Mesenchymal stem cell (in vitro differentiated cells and primary cell): ENCODE results near the gene TPMT.

Source experiments
- DNase-seq: peaks from one replicate; pipeline ENCODE4 v3.0.0-alpha.2; 2013
- H2AFZ ChIP-seq: one replicate; pipeline ENCODE4 v1.6.1; 2013; ENCODE audit warnings: low read depth, mild to moderate bottlenecking, control low read depth, inconsistent platforms, low read length, moderate library complexity
- H2AK5ac ChIP-seq: 2 replicates; pipeline ENCODE4 v1.6.1; 2013; ENCODE audit warnings: low read length, moderate library complexity, mild to moderate bottlenecking, inconsistent platforms; ENCODE audit not compliant: severe bottlenecking
- H2BK120ac ChIP-seq: one replicate; pipeline ENCODE4 v1.6.1; 2013; ENCODE audit warnings: low read depth, mild to moderate bottlenecking, inconsistent platforms, low read length, moderate library complexity
- H2BK12ac ChIP-seq, 2 experiments: one replicate each; pipeline ENCODE4 v1.6.1; 2013; ENCODE audit warnings: inconsistent platforms in 2 of 2, low read length in 2 of 2, mild to moderate bottlenecking in 2 of 2, moderate library complexity in 2 of 2, control low read depth in 1 of 2
- H2BK15ac ChIP-seq: one replicate; pipeline ENCODE4 v1.6.1; 2013; ENCODE audit warnings: mild to moderate bottlenecking, low read depth, inconsistent platforms; ENCODE audit not compliant: poor library complexity, severe bottlenecking
- H2BK5ac ChIP-seq: 2 replicates; pipeline ENCODE4 v1.6.1; 2013; ENCODE audit warnings: low read depth, mild to moderate bottlenecking, low read length, control low read depth, inconsistent platforms; ENCODE audit not compliant: poor library complexity, severe bottlenecking
- H3K14ac ChIP-seq, 2 experiments: one replicate each; pipeline ENCODE4 v1.6.1; 2013; ENCODE audit warnings: inconsistent platforms in 2 of 2, low read length in 2 of 2, control low read depth in 1 of 2, mild to moderate bottlenecking in 1 of 2, moderate library complexity in 1 of 2
- H3K18ac ChIP-seq, 2 experiments: one replicate each; pipeline ENCODE4 v1.6.1; 2013; ENCODE audit warnings: inconsistent platforms in 2 of 2, low read length in 2 of 2, control low read depth in 1 of 2, low read depth in 1 of 2, mild to moderate bottlenecking in 1 of 2
- H3K23ac ChIP-seq, 2 experiments: one replicate each; pipeline ENCODE4 v1.6.1; 2013; ENCODE audit warnings: inconsistent platforms in 2 of 2, low read length in 2 of 2, mild to moderate bottlenecking in 2 of 2, moderate library complexity in 2 of 2, control low read depth in 1 of 2
- H3K27ac ChIP-seq: 2 replicates; pipeline ENCODE4 v1.5.1; 2013; ENCODE audit warnings: mild to moderate bottlenecking, moderate library complexity, low read length, control low read depth, inconsistent platforms; ENCODE audit not compliant: poor library complexity, severe bottlenecking
- H3K27me3 ChIP-seq, 2 experiments: 2 replicates each; pipeline versions ENCODE4 v1.6.1 to v1.7.0; 2013; ENCODE audit warnings: low read length in 2 of 2, mild to moderate bottlenecking in 2 of 2, moderate library complexity in 2 of 2, control low read depth in 1 of 2, inconsistent platforms in 1 of 2; ENCODE audit not compliant: control insufficient read depth in 1 of 2, insufficient read depth in 1 of 2
- H3K36me3 ChIP-seq, 2 experiments: 2 replicates each; pipeline versions ENCODE4 v1.6.1 to v1.7.0; 2013; ENCODE audit warnings: low read length in 2 of 2, control low read depth in 1 of 2, inconsistent platforms in 1 of 2, low read depth in 1 of 2, mild to moderate bottlenecking in 1 of 2; ENCODE audit not compliant: insufficient read depth in 2 of 2, control insufficient read depth in 1 of 2
- H3K4ac ChIP-seq, 2 experiments: one replicate each; pipeline ENCODE4 v1.6.1; 2013; ENCODE audit warnings: inconsistent platforms in 2 of 2, low read length in 2 of 2, mild to moderate bottlenecking in 2 of 2, moderate library complexity in 2 of 2, control low read depth in 1 of 2, low read depth in 1 of 2
- H3K4me1 ChIP-seq: 2 replicates; pipeline ENCODE4 v1.6.1; 2013; ENCODE audit warnings: low read depth, low read length, control low read depth; ENCODE audit not compliant: control insufficient read depth, insufficient read depth
- H3K4me2 ChIP-seq: 2 replicates; pipeline ENCODE4 v1.6.1; 2013; ENCODE audit warnings: low read length, mild to moderate bottlenecking, inconsistent platforms; ENCODE audit not compliant: poor library complexity, severe bottlenecking
- H3K4me3 ChIP-seq, 2 experiments: 2 replicates each; pipeline versions ENCODE4 v1.5.1 to v1.7.0; 2013; ENCODE audit warnings: low read length in 2 of 2, mild to moderate bottlenecking in 2 of 2, control low read depth in 1 of 2, low read depth in 1 of 2; ENCODE audit not compliant: insufficient read depth in 1 of 2
- H3K79me1 ChIP-seq: replicated peaks from 2 replicates; pipeline ENCODE4 v1.6.1; 2013; ENCODE audit warnings: mild to moderate bottlenecking, control low read depth, low read length, inconsistent platforms; ENCODE audit not compliant: poor library complexity, severe bottlenecking
- H3K9ac ChIP-seq: 2 replicates; pipeline ENCODE4 v1.7.0; 2013; ENCODE audit warnings: mild to moderate bottlenecking, low read length, moderate library complexity
- H3K9me3 ChIP-seq: 2 replicates; pipeline ENCODE4 v1.7.0; 2013; ENCODE audit warnings: mild to moderate bottlenecking, low read length; ENCODE audit not compliant: control insufficient read depth
- H4K8ac ChIP-seq: one replicate; pipeline ENCODE4 v1.6.1; 2013; ENCODE audit warnings: inconsistent platforms, mild to moderate bottlenecking, low read length, moderate library complexity
- H4K91ac ChIP-seq: one replicate; pipeline ENCODE4 v1.6.1; 2013; ENCODE audit warnings: mild to moderate bottlenecking, low read length, inconsistent platforms
- WGBS: methylation state at CpG from one replicate; pipeline ENCODE4 v1.1.7; 2013; ENCODE audit warnings: mixed read lengths; 5-methylcytosine and 5-hydroxymethylcytosine counted together

Gene TPMT

GRCh38 chr6:18147160-18147559 is 7.7 kb downstream of the TPMT start:
- no peak overlapping the region for H3K4me2 ChIP-seq
- H3K27me3 ChIP-seq, result no peaks in the 10 kb centered on the region
- no peak overlapping the region for H3K14ac ChIP-seq
- H2AK5ac ChIP-seq, result no peak overlapping the region
- H2BK120ac ChIP-seq, result no peak overlapping the region
- H3K23ac ChIP-seq, result no peak overlapping the region
- peaks cover 12% of the 10 kb centered on the region for H3K79me1 ChIP-seq
- H3K4me3 ChIP-seq, result no peak overlapping the region
- H3K18ac ChIP-seq, result no peak overlapping the region
- no peak overlapping the region for H4K91ac ChIP-seq
- H3K4me1 ChIP-seq, result no peaks in the 10 kb centered on the region
- H3K9me3 ChIP-seq, result no peaks in the 10 kb centered on the region
- no peak overlapping the region for H2AFZ ChIP-seq
- no peak overlapping the region for H2BK15ac ChIP-seq
- 100% methylated on average over 1 of the region's 2 CpGs for WGBS
- H2BK12ac ChIP-seq, result no peak overlapping the region
- H4K8ac ChIP-seq, result no peak overlapping the region
- H3K36me3 ChIP-seq, result peaks cover 5 to 20% of the 10 kb centered on the region in 2 experiments
- no peak for DNase-seq
- peak overlapping the region; percentile 70 for H3K9ac ChIP-seq
- no peak overlapping the region for H3K4ac ChIP-seq
- no peak overlapping the region for H2BK5ac ChIP-seq
- peak overlapping the region; percentile 47 for H3K27ac ChIP-seq

DNA sequence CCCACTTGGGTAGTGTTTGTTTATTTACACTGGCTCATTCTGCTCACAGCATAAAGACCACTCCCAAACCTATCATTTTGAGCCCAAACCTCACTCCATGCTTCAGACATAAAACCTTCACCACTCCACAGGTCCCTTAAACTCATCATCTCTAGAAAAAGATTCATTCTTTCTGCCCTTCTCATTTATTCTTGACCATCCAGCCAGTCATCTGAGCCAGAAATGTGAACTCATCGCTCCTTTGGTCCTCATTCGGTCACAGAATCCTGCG is 12.4 kb downstream of the TPMT start:
- H3K9me3 ChIP-seq, result no peaks in the 10 kb centered on the region
- no peak for DNase-seq
- no peak overlapping the region for H3K23ac ChIP-seq
- no peak overlapping the region for H2BK5ac ChIP-seq
- H4K8ac ChIP-seq, result no peak overlapping the region
- H2BK12ac ChIP-seq, result no peak overlapping the region
- no peak overlapping the region for H2AK5ac ChIP-seq
- WGBS, result 96% methylated on average over 3 of the region's 3 CpGs
- no peak overlapping the region for H3K27ac ChIP-seq
- no peaks in the 10 kb centered on the region for H3K4me1 ChIP-seq
- no peak overlapping the region for H3K9ac ChIP-seq
- no peak overlapping the region for H3K4ac ChIP-seq
- H3K18ac ChIP-seq, result no peak overlapping the region
- H3K79me1 ChIP-seq, result no peaks in the 10 kb centered on the region
- no peak overlapping the region for H3K4me3 ChIP-seq
- peaks cover 16 to 50% of the 10 kb centered on the region in 2 experiments for H3K36me3 ChIP-seq
- H2BK15ac ChIP-seq, result no peak overlapping the region
- H4K91ac ChIP-seq, result no peak overlapping the region
- no peaks in the 10 kb centered on the region for H3K27me3 ChIP-seq
- H2BK120ac ChIP-seq, result no peak overlapping the region
- H3K14ac ChIP-seq, result no peak overlapping the region
- H3K4me2 ChIP-seq, result no peak overlapping the region
- H2AFZ ChIP-seq, result no peak overlapping the region

DNA sequence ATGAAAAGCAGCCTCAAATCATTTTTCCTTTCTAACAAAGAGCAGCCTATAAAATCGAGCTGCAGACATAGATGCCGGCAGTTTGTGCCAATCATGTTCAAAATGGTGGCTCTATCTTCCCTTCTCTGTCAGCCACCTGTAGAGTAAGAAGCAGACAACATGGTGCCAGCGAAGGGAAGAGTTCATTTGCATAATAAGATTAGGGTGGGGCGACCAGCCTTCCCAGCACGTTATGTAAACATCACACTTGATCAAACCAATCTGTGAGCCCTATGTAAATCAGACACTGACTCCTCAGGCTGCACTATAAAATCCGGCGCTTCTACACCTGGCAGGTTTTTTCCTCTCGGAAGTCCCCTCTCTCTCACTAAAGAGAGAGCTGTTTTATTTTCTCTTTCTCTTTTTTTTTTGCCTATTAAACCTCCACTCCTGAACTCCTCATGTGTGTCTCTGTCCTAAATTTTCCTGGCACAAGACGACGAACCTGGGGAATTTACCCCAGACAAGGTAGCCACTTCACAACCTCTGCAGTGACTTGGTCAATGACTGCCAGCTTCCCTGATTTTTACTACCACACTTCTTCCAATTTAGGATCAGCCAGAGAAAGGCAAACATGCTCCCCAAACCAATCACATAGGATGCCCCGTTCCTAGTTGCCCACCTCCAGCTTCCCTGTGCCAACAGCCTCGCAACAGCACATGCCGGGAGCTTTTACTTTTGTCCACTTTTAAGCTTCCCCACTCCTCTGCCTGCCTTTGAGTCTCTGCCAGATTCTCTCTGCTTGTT is 12.9 kb downstream of the TPMT start:
- Histone ChIP-seq H3K18ac (no peak overlapping the region), H3K23ac (no peak overlapping the region), H3K4ac (no peak overlapping the region), H3K79me1 (no peaks in the 10 kb centered on the region), H2AK5ac (no peak overlapping the region), H2BK12ac (no peak overlapping the region), H2BK15ac (no peak overlapping the region), H3K36me3 (peaks cover 16 to 53% of the 10 kb centered on the region in 2 experiments), H2AFZ (no peak overlapping the region), H3K4me1 (no peaks in the 10 kb centered on the region), H3K9ac (no peak overlapping the region), H3K27me3 (no peaks in the 10 kb centered on the region), H4K8ac (no peak overlapping the region), H2BK120ac (no peak overlapping the region), H2BK5ac (no peak overlapping the region), H3K4me2 (no peak overlapping the region), H3K4me3 (no peak overlapping the region), H3K9me3 (no peaks in the 10 kb centered on the region), H4K91ac (no peak overlapping the region), H3K27ac (no peak overlapping the region), H3K14ac (no peak overlapping the region)
- 79% methylated on average over 13 of the region's 13 CpGs for WGBS
- DNase-seq, result no peak

DNA sequence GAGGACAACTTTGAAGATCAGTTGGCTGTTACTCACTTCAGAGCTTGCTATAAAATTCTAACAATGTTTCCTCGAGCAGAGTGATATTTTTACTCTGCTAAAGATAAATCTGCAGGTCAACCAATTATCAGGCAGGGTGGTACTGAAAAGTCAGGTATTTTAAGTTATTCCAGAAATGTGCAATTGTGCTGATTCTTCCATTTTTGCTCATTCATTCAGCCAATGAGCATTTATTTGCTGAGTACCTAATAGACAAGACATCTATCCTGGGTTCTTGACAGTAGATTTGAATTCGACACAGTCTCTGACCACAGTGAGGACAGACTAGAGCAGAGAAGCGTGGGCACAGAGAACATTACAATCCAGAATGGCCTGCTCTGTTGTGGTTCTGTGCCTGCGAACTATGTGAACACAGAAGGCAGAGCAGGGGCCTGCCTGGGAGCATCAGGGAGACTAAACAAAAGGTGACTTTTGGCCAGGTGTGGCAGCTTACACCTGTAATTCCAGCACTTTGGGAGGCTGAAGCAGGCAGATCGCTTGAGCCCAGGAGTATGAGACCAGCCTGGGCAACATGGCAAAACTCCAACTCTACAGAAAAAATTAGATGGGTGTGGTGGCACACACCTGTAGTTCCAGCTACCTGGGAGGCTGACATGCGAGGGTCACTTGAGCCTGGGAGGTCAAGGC is 14.8 kb downstream of the TPMT start:
- H3K27ac ChIP-seq, result no peak overlapping the region
- peaks cover 16 to 63% of the 10 kb centered on the region in 2 experiments for H3K36me3 ChIP-seq
- H3K4me3 ChIP-seq, result no peak overlapping the region
- H2BK5ac ChIP-seq, result no peak overlapping the region
- no peaks in the 10 kb centered on the region for H3K9me3 ChIP-seq
- no peak overlapping the region for H4K8ac ChIP-seq
- H3K23ac ChIP-seq, result no peak overlapping the region
- H3K4me1 ChIP-seq, result no peaks in the 10 kb centered on the region
- H3K9ac ChIP-seq, result no peak overlapping the region
- no peak overlapping the region for H3K18ac ChIP-seq
- H3K14ac ChIP-seq, result no peak overlapping the region
- H3K4ac ChIP-seq, result no peak overlapping the region
- H4K91ac ChIP-seq, result no peak overlapping the region
- H2BK15ac ChIP-seq, result no peak overlapping the region
- no peak overlapping the region for H2AFZ ChIP-seq
- no peak overlapping the region for H2BK12ac ChIP-seq
- no peak for DNase-seq
- H3K27me3 ChIP-seq, result no peaks in the 10 kb centered on the region
- no peak overlapping the region for H2BK120ac ChIP-seq
- 89% methylated on average over 6 of the region's 6 CpGs for WGBS
- H2AK5ac ChIP-seq, result no peak overlapping the region
- no peaks in the 10 kb centered on the region for H3K79me1 ChIP-seq
- H3K4me2 ChIP-seq, result no peak overlapping the region
